Upper lobe of left lung (tissue), 4 donors: ENCODE measurements around the gene RAB34.

Experiments used
- CTCF ChIP-seq, 6 experiments: fragments of 450-650 bp in 4 of 6; fragments of 200-600 bp in 2 of 6; sonication (generic) in 2 of 6; IDR thresholded peaks; one replicate each; pipeline ENCODE4 v1.5.1; 2016 to 2019; ENCODE audit warnings: antibody characterized with exemption in 6 of 6
- EP300 ChIP-seq, 4 donors: sonication (generic); formaldehyde crosslinking; IDR thresholded peaks; one replicate each; pipeline ENCODE4 v1.5.1; 2017; ENCODE audit warnings: antibody characterized with exemption in 4 of 4, control low read depth in 2 of 4
- POLR2A ChIP-seq, 4 donors: fragments of 450-650 bp; IDR thresholded peaks; one replicate each; pipeline ENCODE4 v1.5.1; 2016 to 2017; ENCODE audit warnings: antibody characterized with exemption in 4 of 4, mild to moderate bottlenecking in 2 of 4
- POLR2AphosphoS5 ChIP-seq, 2 donors: sonication (generic); formaldehyde crosslinking; IDR thresholded peaks; one replicate each; pipeline ENCODE4 v1.5.1; 2017; ENCODE audit warnings: antibody characterized with exemption in 2 of 2

GRCh38 chr17:28755486-28755885 lies 37.8 kb upstream of the RAB34 start:
- TF ChIP-seq CTCF (IDR thresholded peaks at IDR 0.05) (no peak), POLR2AphosphoS5 (IDR thresholded peaks at IDR 0.05) (no peak), POLR2A (IDR thresholded peaks at IDR 0.05) (no peak), EP300 (IDR thresholded peaks at IDR 0.05) (no peak)
